ENCODE results near the gene SAMD4B. TPM values are rescaled to one million over a fixed set of nuclear protein-coding genes. Genes with fewer than 3 reads are reported as not detected.

Gene SAMD4B
- total RNA-seq, 4 donors from 2014 or later, result 49.1 to 131 (median 75.2) TPM

DNA sequence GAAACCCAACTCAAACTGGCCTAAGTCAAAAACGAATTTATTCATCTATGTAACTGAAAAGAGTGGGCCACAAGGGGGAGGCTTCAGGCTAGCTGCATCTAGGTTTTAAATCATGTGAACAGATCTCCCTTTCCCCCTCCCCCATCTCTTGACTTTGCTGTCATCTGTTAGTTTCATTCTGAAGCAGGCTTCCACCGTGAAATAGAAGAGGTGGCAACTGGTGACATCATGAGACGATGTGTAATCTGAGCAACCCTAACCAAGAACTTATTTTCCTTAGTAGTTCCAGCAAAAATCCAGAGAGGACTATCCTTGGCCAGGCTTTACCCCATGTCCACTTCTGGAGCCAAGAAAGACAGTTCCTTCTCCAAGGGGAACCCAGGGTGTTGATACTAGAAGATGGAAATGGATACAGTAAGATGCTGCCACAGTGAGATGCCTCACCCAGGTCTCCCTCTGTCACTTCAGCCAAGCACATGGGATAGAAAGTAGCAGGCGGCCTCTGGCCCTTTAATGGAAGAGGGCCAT, 9.4 kb downstream of the SAMD4B start:
- no peak for TF ChIP-seq POLR2A (IDR thresholded peaks at IDR 0.05)
- TF ChIP-seq, protein P1, sequence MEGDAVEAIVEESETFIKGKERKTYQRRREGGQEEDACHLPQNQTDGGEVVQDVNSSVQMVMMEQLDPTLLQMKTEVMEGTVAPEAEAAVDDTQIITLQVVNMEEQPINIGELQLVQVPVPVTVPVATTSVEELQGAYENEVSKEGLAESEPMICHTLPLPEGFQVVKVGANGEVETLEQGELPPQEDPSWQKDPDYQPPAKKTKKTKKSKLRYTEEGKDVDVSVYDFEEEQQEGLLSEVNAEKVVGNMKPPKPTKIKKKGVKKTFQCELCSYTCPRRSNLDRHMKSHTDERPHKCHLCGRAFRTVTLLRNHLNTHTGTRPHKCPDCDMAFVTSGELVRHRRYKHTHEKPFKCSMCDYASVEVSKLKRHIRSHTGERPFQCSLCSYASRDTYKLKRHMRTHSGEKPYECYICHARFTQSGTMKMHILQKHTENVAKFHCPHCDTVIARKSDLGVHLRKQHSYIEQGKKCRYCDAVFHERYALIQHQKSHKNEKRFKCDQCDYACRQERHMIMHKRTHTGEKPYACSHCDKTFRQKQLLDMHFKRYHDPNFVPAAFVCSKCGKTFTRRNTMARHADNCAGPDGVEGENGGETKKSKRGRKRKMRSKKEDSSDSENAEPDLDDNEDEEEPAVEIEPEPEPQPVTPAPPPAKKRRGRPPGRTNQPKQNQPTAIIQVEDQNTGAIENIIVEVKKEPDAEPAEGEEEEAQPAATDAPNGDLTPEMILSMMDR (IDR thresholded peaks at IDR 0.05), result no peak
- no peak overlapping the region for H3K4me3 ChIP-seq
- peak overlapping the region in 3 of 4 donors; percentile 30 to 48 (median 47) for H3K27ac ChIP-seq
- peaks cover 0 to 61% (median 0%) of the 10 kb centered on the region in 3 donors for H3K4me1 ChIP-seq
- intact Hi-C loops (cut with DNase I), result no loop called here
- H3K27me3 ChIP-seq, result no peaks in the 10 kb centered on the region
- 56 to 69% methylated on average over 4 of the region's 4 CpGs for WGBS, 2 donors
- no peaks in the 10 kb centered on the region for H3K9me3 ChIP-seq
- H3K36me3 ChIP-seq, result peaks cover 8 to 90% (median 24%) of the 10 kb centered on the region in 3 donors
- DNase-seq, result no peak

DNA sequence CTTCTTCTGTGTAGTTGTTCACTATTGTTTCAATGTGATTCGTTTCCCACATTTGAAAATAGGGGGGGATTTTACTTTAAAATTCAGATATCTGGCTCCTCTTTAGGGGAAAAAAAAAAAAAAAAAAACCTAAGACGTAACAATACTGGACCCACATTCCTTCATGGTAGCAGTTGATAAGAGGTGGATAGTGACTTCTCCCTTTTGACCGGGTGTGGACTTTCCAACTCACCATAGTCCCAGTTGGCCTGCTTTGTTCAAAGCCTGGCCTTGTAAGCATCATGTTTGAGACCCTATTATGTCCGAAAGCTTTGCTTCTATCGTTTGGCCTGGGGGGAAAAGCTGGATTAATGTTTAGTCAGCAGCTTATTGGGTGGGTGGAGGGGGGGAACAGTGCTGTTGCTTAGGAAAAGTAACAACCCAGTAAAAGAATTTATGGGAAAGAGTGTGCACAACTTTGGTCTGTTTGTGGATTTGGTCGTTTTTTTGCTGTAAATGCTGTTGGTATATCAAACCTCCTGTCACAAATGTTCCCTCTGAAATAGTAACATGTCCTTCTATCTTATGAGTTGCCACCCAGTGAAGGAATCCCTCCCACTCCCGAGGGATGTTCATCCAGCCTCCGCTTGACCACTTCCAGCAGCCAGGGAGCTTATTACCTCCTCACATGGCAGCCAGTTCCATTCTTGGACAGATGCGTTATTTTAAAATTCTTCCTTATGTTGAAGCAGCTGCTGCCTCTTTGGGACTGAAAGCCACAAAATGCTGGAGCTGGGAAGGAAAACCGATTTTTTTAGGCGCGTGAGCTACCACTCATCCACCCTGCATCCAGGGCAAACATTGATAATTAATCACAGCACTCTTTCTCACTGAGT, 10.4 kb downstream of the SAMD4B start:
- Histone ChIP-seq H3K36me3 (peaks cover 18 to 96% (median 34%) of the 10 kb centered on the region in 3 donors), H3K4me3 (no peak overlapping the region), H3K27me3 (no peaks in the 10 kb centered on the region), H3K9me3 (no peaks in the 10 kb centered on the region), H3K4me1 (peaks cover 0 to 52% (median 0%) of the 10 kb centered on the region in 3 donors), H3K27ac (peak overlapping the region in 3 of 4 donors; percentile 26 to 48 (median 30))
- intact Hi-C loops (cut with DNase I), result no loop called here
- no peak for DNase-seq
- WGBS, 2 donors, result 76 to 78% methylated on average over 10 to 12 of the region's 12 CpGs
- no peak for TF ChIP-seq POLR2A (IDR thresholded peaks at IDR 0.05)
- TF ChIP-seq, protein P1 (IDR thresholded peaks at IDR 0.05), result no peak

DNA sequence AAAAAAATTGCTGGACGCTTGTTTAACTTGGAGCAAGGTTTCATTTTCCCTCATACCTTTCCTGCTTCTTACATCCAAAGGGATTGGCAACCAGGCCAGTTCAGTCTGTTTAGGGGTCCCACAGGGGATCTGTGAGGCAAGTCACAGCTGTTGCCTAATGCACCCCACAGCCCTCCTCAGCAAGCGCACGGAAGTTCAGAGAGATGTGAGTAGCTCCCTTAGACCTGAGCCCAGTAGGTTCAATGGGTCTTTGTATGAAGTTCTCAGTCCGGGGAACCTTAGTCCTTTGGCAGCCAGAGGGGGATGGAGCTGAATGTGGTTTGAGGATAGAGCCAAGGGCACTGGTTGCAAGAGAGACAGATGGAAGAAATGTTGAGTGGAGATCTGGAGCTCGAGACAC, 13.0 kb downstream of the SAMD4B start:
- Histone ChIP-seq H3K4me3 (no peak overlapping the region), H3K27ac (no peak overlapping the region), H3K36me3 (peaks cover 18 to 98% (median 42%) of the 10 kb centered on the region in 3 donors), H3K9me3 (no peaks in the 10 kb centered on the region), H3K27me3 (no peaks in the 10 kb centered on the region), H3K4me1 (peaks cover 0 to 38% (median 0%) of the 10 kb centered on the region in 3 donors)
- WGBS, 2 donors, result 83 to 94% methylated on average over 3 to 4 of the region's 5 CpGs
- DNase-seq, result no peak
- intact Hi-C loops (cut with DNase I), result no loop called here
- TF ChIP-seq POLR2A (IDR thresholded peaks at IDR 0.05), result no peak
- TF ChIP-seq, protein P1 (IDR thresholded peaks at IDR 0.05), result no peak

DNA sequence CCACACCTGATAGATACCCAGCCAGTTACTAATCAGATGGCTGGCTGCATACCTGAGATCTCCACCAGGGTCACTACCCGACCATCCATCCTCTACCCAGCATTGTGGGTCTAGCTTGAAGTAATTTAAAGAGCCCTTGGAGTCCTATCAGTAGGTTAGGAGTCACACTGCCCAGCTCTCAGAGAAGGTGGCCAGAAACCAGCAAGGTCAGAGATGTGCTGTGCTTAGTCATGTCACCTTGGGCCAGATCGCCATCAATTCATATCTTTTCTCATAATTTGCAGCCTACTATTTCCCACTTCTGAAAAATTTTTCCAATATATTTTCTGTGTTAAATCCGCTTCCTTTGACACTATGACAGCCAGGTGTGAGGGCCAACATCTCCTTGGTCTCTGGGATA, 13.9 kb downstream of the SAMD4B start:
- Histone ChIP-seq H3K27ac (no peak overlapping the region), H3K27me3 (no peaks in the 10 kb centered on the region), H3K4me3 (no peak overlapping the region), H3K4me1 (peaks cover 0 to 34% (median 0%) of the 10 kb centered on the region in 3 donors), H3K36me3 (peaks cover 18 to 98% (median 46%) of the 10 kb centered on the region in 3 donors), H3K9me3 (no peaks in the 10 kb centered on the region)
- intact Hi-C loops (cut with DNase I), result no loop called here
- TF ChIP-seq, protein P1 (IDR thresholded peaks at IDR 0.05), result no peak
- no peak for TF ChIP-seq POLR2A (IDR thresholded peaks at IDR 0.05)
- DNase-seq, result no peak
- WGBS, 2 donors, result 65 to 94% methylated on average over 3 of the region's 3 CpGs

DNA sequence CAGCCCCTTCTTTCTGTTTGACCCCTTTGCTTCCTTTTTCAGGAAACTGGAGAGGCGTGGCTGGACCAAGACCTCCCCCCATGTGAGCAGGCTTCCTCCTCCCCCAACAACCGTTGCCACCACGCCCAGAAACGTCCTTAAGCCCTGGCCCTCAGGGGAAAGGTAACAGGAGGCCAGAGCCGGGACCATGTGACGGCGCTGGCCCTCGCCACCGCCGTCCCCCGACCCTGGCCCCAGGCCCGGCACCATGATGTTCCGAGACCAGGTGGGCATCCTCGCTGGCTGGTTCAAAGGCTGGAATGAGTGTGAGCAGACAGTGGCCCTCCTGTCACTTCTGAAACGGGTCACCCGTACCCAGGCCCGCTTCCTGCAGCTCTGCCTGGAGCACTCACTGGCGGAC, 14.4 kb downstream of the SAMD4B start:
- H3K36me3 ChIP-seq, result peaks cover 18 to 100% (median 49%) of the 10 kb centered on the region in 3 donors
- 78% methylated on average over 12 of the region's 18 CpGs; no CpG with 5 or more reads in 1 of the 2 donors for WGBS, 2 donors
- peaks cover 0 to 33% (median 0%) of the 10 kb centered on the region in 3 donors for H3K4me1 ChIP-seq

More for the DNA sequence above, 14.4 kb downstream of the SAMD4B start:
- Histone ChIP-seq H3K9me3 (no peaks in the 10 kb centered on the region), H3K27me3 (no peaks in the 10 kb centered on the region), H3K27ac (no peak overlapping the region), H3K4me3 (no peak overlapping the region)
- TF ChIP-seq, protein P1 (IDR thresholded peaks at IDR 0.05), result no peak
- TF ChIP-seq POLR2A (IDR thresholded peaks at IDR 0.05), result no peak
- no peak for DNase-seq
- intact Hi-C loops (cut with DNase I), result no loop called here
